GM13976 (cell line): ENCODE results near the gene SERPINA4.
"Not testable (repeated sequence)": the region's sequence is repeated elsewhere in the genome, so short reads cannot be mapped to it uniquely, and the experiment has no call there.

Source experiments
- DNase-seq: peaks from one replicate; pipeline ENCODE4 v3.0.0; 2012; ENCODE audit warnings: low spot score
- CTCF ChIP-seq: IDR thresholded peaks from 2 replicates; pipeline ENCODE4 v1.5.1; 2012; ENCODE audit warnings: borderline replicate concordance, mild to moderate bottlenecking; ENCODE audit not compliant: insufficient read depth; ENCODE audit errors: extremely low read depth, missing control alignments, control extremely low read depth
- in situ Hi-C: fragments of 300-500 bp; cut with MboI; formaldehyde crosslinking; loops from one replicate; pipeline ENCODE4 v1.12.0; 2022; ENCODE audit warnings: low sequenced_read_pairs, mixed read lengths, inconsistent platforms; ENCODE audit not compliant: unreplicated experiment

Gene SERPINA4

GRCh38 chr14:94572637-94573303 is 11.5 kb downstream of the SERPINA4 start:
- in situ Hi-C loops, result no loop called here
- no peak for TF ChIP-seq CTCF
- no peak for DNase-seq

- no peak for DNase-seq
- no peak for TF ChIP-seq CTCF
- in situ Hi-C loops, result no loop called here
Observed at GRCh38 chr14:94573475-94574277, 12.4 kb downstream of the SERPINA4 start.

GRCh38 chr14:94574336-94574735 is 13.1 kb downstream of the SERPINA4 start:
- in situ Hi-C loops, result no loop called here
- DNase-seq, result no peak
- TF ChIP-seq CTCF, result no peak

- in situ Hi-C loops, result no loop called here
- TF ChIP-seq CTCF, result no peak
- no peak for DNase-seq
Observed at GRCh38 chr14:94575730-94576585, 14.7 kb downstream of the SERPINA4 start.

GRCh38 chr14:94577472-94577871 is 16.2 kb downstream of the SERPINA4 start:
- in situ Hi-C loops, DNase-seq: not testable (repeated sequence)

GRCh38 chr14:94578712-94579111 is 17.5 kb downstream of the SERPINA4 start:
- TF ChIP-seq CTCF, result no peak
- in situ Hi-C loops, result no loop called here
- no peak for DNase-seq
